HEK293T (cell line): ENCODE data around the gene FAM227A.

ENCODE experiments used
- ARNT ChIP-seq: fragments of 450-650 bp; IDR thresholded peaks from 2 replicates; pipeline ENCODE4 v1.6.1; 2017; ENCODE audit warnings: mild to moderate bottlenecking
- BHLHE40 ChIP-seq: fragments of 450-650 bp; IDR thresholded peaks from 2 replicates; pipeline ENCODE4 v1.6.1; 2016; ENCODE audit warnings: mild to moderate bottlenecking, moderate library complexity, borderline replicate concordance
- CTBP1 ChIP-seq: fragments of 450-650 bp; IDR thresholded peaks from 2 replicates; pipeline ENCODE4 v1.6.1; 2016; ENCODE audit warnings: borderline replicate concordance
- ELF4 ChIP-seq: fragments of 450-650 bp; IDR thresholded peaks from 2 replicates; pipeline ENCODE4 v1.6.1; 2017; ENCODE audit warnings: antibody characterized with exemption
- FOXA1 ChIP-seq: fragments of 450-650 bp; IDR thresholded peaks from 2 replicates; pipeline ENCODE4 v1.6.1; 2016; ENCODE audit warnings: mild to moderate bottlenecking
- FOXK2 ChIP-seq: fragments of 450-650 bp; IDR thresholded peaks from 2 replicates; pipeline ENCODE4 v1.6.1; 2016; ENCODE audit warnings: mild to moderate bottlenecking
- FOXM1 ChIP-seq: fragments of 450-650 bp; IDR thresholded peaks from 2 replicates; pipeline ENCODE4 v1.6.1; 2017; ENCODE audit warnings: mild to moderate bottlenecking, borderline replicate concordance
- HDGF ChIP-seq: fragments of 450-650 bp; IDR thresholded peaks from 2 replicates; pipeline ENCODE4 v1.6.1; 2017; ENCODE audit warnings: antibody characterized with exemption, borderline replicate concordance
- NFRKB ChIP-seq: fragments of 450-650 bp; IDR thresholded peaks from 2 replicates; pipeline ENCODE4 v1.6.1; 2016; ENCODE audit warnings: mild to moderate bottlenecking, moderate library complexity
- SP1 ChIP-seq: fragments of 450-650 bp; IDR thresholded peaks from 2 replicates; pipeline ENCODE4 v1.6.1; 2017
- SUZ12 ChIP-seq: fragments of 450-650 bp; IDR thresholded peaks from 2 replicates; pipeline ENCODE4 v1.6.1; 2016; ENCODE audit warnings: mild to moderate bottlenecking

GRCh38 chr22:38564669-38565068 is 91.5 kb downstream of the FAM227A start:
- TF ChIP-seq FOXM1: no peak
- TF ChIP-seq FOXA1: no peak
- no peak for TF ChIP-seq SUZ12
- no peak for TF ChIP-seq BHLHE40
- TF ChIP-seq FOXK2: no peak
- TF ChIP-seq SP1: no peak
- TF ChIP-seq ELF4: no peak
- TF ChIP-seq NFRKB: no peak
- no peak for TF ChIP-seq ARNT
- no peak for TF ChIP-seq CTBP1
- TF ChIP-seq HDGF: no peak
